GM19467 (cell line): ENCODE measurements around the gene KRT36.

Source experiments
- ATAC-seq: cut with Tn5 transposase; IDR thresholded peaks from one replicate; pipeline ENCODE4 v1.9.1; 2021; ENCODE audit warnings: mild to moderate bottlenecking, moderate library complexity; ENCODE audit not compliant: unreplicated experiment

The KRT36 gene

DNA sequence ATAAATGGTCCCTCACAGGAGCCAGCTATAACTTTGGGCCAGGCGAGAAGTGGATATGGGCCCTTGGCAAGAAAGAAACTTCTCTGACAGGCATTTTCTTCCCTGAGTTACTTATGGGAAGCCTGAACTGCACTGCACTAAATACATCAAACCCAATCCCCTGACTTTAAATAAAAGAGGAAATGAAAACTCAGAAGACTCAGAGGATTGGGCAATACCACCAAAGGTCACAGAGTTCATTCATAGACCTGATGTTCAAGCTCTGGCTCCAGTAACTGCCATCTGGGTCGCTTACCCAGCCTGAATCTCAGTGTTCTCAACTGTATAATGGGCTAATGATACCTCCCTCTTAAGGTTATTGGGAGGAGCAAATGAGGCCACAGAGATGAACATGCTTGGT lies 9.6 kb downstream of the KRT36 start:
- no peak for ATAC-seq

DNA sequence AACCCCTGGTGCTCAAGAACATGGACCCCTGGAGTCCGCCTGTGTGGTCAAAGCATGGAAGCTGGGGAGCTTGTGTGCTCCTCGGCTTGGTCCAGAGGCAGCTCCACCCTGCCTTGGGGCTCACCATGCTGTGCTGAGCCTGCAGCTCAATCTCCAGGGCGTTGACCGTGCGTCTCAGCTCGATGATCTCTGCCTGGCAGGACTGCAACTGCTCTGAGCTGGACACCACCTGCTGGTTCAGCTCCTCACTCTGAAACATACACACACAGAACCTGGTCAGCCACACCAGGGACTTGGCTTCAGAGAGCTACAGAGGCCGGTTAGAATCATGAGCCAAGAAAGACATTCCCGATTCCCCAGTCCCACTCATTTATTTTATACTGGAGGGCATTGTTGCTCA lies 11.5 kb downstream of the KRT36 start:
- no peak for ATAC-seq

DNA sequence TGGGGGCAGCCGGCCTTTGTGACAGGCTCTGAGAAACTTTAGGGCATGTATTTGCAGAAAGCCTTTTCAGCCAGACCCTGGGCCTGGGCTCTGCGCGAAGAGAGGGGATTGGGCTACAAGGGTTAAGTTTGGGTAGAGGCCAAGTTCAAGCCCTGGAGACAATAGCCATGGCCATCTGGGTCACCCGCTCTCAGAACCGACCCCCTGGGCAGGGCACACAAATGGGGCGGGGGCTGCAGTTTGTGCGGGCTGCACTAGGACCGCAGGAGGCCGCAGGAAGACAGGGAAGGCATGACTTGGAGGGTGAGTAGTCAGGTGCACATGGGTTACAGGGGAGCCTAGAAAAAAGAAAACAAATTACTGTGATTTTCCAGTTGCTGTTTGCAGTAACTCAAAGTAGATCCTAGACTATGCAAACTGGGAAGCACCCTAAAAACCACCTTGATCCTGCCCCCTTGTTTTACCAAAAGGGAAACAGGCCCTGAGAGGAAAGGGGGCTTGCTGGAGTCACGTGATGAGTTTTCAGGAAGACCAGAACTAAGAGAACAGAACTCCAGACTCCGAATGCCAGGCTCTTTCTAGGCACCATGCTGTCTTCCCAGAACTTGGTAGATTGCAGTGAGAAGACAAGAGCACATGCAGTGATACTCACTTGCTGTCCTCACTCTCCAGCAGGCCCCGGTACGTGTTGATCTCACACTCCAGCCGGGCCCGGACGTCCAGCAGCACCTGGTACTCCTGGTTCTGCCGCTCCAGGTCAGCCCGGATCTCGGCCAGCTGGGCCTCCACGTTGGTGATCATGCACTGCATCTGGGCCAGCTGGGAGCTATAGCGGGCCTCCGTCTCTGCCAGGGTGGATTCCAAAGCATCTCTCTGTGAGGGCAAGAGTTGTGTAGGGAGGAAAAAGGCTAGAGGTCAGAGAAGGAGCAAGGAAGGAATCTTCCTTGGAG lies 12.6 kb downstream of the KRT36 start:
- no peak for ATAC-seq

DNA sequence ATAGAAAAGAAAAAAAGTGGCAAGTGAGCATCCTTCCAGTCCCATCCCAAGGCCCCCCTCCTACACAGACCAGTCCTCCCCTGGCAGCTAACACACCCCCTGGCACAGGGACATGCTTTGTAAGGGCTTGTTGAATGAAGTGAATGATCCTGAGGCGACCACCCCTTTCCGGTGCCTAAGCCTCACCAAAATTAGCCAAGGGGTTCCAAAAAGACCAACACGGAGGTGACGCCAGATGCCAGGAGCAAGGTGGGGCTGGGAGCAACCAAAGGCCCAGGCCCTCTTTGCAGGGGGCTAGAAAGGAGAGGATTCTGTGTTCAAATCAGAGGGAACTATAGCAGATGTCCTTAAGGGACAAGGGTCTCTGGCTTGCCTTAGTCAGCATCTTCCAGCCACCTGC lies 14.3 kb downstream of the KRT36 start:
- no peak for ATAC-seq

DNA sequence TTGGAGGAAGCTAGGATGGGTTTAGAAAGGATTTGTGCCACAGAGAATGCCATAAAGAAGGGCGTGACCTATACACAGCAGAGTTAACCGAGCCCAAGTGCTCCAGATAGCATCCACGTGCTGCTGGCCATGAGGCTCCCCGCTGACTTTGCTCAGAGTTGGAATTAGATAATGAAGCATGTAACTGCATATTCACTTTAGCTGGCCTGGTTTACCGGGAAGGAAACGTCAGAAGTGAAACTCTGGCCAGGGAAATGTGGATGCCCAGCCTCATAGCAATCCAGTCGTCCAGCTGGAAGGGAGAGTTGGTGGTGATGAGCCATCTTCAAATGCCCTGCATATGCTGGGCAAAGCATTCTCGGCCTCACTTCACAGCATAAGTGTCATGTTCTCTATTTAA lies 14.8 kb downstream of the KRT36 start:
- no peak for ATAC-seq

DNA sequence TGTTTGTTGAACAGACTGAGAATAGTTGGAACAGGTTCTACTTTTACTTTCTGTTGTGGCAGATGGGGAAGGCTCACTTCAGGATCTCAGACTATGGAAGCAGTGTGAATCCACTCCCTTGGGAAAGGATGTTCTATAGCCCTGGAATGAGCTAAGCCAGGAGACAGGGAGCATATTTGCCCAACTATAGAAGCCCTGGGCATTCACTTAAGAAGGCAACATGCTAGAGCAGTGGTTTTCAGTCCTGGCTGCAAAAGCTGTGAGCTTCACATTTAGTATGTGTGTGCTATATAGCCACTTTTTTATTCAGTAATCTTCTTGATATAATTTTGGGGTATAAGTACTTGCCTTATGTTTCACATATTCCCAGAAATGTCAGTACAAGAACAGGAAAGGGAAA lies 21.4 kb downstream of the KRT36 start:
- no peak for ATAC-seq

DNA sequence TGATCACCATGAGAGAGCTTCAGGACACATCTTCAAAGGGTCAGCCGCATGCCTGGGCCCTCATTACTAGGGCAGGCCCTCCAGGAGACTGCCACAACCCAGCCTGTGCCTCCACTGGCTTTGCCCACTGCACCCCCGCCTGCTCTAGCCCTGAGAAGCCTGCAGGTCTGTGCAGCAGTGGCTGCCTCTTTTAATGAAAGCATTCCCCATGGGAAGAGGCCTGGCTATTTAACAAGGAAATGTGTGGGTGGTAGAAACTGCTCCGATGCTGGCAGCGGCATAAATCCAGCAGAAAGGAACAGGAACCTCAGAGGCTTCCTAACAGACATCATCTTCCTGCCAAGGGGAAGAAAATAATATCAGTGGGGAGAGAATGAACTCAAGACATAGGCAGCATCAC lies 22.1 kb downstream of the KRT36 start:
- ATAC-seq, result no peak

DNA sequence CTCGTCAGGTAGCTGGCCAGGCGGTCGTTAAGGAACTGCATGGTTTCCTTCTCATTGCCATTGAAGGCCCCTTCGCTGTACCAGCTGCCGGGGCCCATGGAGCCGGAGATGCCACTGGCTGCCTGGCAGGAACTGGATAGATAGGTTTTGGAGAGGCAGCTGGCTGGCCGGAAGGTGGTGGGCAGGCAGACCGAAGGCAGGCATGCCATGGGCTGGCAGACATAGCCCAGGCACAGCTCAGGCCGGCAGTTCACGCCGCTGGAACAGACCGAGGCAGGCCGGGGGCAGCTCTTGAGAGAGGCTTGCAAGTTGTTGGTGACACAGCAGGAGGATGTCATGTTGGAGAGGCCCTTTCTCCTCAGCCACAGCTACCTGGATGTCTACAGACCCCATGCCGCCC lies 22.7 kb downstream of the KRT36 start, which contains the start of gene KRT32:
KRT32 (minus strand) TSS at position 399 of the 400 bp plus-strand sequence; CDS start at position 338, 61 bp downstream.
- no peak for ATAC-seq

DNA sequence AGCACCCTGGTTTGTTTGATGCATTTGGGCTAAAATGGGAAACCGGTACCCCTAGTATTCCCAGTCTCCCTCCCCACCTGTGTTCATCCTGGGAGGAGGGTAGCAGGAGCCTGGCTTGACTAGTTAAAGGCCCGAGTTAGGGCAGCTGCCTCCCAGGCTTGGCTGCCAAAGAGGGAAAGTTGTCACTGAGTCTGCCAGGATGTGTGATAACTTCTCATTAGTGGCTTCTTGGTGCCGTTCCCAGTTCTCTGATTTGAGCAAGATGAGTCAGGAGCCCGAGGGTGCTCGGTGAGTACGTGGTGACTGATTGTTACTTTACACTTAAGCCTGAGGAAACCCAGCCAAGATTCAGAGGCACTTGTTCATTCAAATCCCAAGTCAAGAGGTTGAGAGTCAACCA lies 25.0 kb downstream of the KRT36 start:
- ATAC-seq, result no peak

DNA sequence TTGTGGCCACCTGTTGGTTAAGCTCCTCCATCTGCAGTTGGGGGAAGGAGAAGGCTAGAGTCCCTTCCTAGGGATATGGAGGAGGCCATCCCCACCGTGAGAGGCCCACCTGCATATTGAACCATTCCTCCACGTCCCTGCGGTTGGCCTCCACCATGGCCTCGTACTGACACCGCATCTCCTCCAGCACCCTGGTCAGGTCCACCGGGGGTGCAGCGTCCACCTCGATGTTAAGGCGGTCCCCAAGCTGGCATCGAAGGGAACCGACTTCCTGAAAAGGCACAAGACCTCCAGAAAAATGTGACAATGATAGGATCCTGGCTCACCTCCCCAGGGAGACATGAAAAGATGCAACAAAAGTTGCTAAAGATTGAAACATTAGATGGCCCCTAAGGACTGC lies 25.5 kb downstream of the KRT36 start:
- no peak for ATAC-seq

DNA sequence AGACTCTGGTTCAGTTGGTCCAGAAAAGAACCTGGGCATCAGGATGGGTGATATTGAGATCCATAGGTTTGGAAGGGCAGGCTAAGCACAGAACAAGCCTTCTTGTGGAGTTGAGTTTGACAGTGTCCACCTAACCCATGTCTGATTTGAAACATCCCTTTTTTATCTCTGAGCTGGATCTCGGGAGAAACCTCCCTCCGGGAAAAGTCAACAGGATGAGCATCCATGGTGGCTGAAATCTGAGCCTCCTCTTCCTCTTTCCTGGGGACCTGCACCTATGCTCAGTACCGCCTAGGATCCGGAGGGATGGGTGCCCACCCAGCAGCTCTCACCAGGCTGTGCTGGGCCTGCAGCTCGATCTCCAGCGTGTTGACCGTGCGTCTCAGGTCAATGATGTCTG lies 26.0 kb downstream of the KRT36 start:
- ATAC-seq, result no peak

DNA sequence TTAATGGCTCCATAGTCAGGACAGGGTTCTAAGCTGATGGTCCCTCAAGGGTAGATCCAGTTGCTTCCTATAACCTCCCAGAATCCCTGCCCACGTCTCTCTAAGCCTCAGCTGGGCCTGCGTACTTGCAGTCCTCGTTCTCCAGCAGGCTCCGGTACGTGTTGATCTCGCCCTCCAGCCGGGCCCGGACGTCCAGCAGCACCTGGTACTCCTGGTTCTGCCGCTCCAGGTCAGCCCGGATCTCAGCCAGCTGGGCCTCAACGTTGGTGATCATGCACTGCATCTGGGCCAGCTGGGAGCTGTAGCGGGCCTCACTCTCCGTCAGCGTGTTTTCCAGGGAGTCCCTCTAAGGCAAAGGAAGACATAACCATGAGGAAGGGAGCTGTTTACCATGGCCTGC lies 27.0 kb downstream of the KRT36 start:
- ATAC-seq, result no peak

DNA sequence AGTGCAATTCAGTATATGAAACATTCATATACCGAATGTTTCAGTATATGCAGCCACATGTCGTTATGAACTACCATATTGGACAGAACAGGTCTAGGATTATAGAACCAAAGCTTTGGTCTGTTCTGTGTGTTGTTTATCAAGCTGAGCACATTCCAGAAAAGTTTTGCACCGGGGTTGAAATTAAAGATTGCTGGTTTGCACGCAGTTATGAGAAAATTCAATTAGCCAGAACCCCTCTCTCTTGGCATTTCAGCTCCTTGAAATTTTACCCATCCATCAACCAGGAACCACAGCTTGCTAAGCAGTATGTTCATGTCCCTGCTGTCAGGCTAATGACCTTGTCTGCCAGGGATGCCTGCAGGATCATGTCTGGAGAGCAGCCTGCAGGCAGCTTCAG lies 32.0 kb downstream of the KRT36 start:
- no peak for ATAC-seq

DNA sequence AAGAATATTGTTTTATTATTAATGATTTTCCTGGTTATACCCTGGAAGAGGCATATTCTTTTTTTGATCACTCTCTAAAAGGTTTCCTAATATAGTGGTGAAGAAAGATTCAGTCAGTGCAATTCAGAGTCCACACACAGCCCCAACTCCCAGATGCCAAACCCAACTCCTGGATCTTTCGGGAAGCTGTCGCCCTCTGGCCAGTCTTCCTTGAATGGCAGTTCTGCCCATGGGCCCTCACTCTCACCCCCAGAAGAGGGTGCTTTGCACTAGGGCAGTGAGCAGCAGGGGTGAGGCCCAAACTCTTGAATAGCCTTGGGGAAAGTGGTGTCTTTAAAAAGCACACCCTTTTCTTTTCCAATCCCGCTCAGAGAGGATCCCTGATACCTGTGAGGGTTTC lies 33.5 kb downstream of the KRT36 start:
- ATAC-seq, result no peak

DNA sequence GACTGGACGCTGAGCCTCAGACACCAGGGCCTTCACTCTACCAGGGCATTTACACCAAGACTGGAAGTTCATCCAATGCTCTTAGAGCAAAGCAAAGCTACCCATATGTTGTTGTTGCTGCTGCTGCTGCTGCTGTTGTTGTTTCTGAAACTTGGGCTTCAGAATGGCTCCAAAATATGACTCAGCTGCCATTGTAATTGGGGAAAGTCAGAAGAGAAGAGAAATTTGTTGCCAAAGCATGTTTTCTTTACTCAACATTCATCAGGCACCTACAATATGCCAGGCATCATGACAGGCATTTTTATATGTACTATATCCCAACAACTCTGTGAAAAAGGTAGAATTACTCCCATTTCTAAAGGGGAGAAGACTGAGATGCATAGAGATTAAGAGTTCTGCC lies 34.5 kb downstream of the KRT36 start:
- ATAC-seq, result no peak

DNA sequence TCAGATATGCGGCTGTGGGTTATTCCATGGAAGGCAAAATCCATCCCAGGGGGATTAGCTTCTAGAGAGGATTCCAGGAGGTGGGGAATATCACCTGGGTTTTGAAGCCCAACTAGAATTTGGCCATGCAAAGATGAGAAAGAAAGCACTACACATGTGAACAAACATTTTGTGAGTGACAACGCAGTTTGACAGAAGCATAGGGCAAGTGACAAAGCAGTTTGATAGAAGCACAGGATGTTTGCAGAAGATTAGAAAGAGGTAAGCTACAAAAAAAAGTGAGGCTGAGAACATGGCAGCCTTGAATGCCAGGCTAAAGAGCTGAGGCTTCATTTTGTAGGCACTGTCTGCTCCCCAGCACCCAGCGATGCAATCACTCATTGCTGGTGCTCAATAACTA lies 36.6 kb downstream of the KRT36 start:
- ATAC-seq, result no peak

DNA sequence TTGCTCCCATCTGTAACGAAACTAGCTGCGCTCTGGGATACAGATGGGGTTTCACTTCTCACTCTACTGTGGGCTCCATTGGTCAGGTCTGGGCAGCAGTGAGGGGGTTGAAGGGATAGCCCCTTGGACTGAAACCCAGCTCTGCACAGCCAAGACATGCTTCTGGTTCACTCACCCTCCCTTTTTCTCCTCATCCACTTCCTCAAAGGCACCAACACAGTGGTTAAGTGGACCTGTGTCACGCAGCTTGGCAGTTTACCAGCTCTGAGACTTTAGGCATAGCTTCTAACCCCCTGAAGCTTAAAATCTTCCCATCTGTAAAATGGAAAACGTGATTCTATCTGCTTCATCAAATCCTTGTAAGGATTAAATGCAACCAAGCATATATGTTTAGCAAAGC lies 37.4 kb downstream of the KRT36 start:
- no peak for ATAC-seq

DNA sequence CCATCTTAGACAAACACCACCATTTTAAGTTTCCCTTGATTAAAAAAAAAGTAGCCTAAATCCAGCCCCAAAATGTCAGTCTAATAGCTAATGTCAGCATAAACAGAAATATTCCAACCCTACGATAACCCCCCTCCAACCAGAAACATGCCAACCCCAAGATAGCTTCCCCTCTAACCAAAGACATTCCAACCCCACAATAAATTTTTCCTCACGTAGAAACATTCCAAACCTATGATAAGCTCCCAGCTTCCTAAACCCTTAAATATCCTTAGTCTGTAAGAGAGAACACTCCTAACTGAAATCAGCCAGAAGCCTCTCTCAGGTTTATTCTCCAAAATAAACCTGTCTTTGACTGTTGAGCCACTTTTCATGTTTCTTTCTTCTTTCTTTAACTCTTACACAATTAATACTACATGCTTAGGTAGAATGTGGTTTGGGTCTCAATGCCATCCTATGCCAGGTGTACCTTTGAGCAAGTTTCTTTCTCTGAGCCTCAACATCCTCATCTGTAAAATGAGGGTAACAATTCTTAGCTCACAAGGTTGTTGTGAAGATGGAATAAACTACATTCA lies 38.5 kb downstream of the KRT36 start:
- ATAC-seq, result no peak

DNA sequence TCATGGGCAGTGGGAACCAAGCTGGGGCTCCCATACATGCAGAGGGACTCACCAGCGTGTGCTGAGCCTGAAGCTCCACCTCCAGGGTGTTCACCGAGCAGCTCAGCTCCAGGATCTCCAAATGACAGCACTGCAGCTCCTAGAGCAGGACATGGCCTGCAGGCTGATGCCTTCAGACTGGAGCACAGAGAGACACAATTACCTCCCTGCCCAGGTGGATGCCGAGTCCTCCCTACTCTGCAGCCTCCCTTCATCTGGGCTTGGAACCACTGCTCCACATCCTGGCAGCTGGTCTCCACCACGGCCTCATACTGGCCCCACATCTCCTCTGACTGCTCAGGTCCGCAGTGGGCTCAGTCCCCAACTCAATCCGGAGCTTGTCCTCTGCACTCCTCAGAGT lies 40.7 kb downstream of the KRT36 start:
- no peak for ATAC-seq

DNA sequence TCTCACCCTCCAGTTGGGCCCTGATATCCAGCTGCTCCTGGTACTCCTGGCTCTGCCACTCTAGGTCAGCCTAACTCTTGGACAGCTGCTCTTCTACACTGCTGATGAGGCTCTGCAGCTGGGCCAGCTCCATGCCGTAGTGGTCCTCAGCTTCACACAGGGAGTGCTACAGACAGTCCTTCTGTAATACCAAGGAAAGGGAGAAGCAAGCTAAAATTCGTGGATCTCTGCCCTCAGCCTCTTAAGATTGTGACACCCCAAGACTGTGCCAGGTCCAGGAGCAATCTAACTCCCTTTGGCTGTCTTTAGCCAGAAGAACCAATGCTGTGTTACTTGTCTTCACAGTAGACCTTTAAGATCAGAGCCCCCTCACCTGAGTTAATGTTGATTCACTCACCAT lies 41.2 kb downstream of the KRT36 start:
- no peak for ATAC-seq

DNA sequence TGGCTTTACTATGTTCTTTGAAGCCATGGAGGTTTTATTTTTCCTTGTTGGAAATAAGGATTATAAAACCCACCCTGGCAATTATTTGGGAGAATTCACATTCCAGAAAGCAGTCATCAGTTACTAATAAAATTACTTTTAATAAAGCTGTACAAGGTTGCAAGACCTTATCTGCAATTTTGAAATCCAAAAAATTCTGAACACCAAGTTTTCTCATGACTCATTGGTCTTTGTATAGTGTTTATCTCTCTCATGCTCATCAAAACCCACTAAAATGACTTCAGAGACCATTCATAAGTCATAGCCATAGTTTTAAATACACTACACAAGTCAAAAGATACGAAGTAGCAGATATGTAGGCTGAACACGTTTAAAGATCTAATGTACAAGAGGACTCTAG lies 42.9 kb downstream of the KRT36 start:
- no peak for ATAC-seq

DNA sequence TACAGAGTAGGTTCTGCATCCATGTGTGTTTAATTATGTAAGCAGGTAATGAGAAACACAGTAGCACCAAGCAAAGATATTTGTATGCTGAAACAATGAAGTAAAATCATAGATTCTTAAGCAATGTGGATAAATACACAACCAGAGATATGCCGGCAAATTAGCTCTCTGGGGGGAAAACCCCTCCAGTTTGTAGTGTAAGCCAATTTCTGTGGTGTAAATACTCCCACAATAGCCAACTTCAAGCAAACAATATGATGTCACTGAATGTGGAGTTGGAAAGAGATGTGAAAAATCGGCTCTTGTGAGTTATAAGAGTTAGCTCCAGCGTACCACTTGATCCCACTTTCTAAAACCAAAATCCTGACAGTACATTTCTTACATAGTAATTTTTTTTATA lies 45.1 kb downstream of the KRT36 start:
- ATAC-seq, result no peak

DNA sequence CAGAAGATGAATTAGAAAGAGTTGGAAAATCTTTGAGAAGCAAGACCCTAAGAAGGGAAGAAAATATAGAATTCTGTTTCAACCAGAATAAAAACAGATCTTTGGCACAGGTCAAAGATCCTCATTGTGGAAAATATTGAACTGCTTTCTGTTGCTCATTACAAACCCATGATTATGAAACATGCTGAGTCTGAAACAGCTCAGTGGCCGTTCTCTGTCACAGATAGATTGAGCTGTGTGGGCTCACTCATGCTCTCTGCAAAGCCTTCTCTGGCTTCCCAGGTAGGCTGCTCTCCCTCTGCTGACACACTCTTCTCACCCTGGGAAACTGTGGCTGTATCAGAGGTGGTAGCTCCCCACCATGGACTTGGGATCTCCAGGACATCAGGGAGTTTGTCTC lies 45.5 kb downstream of the KRT36 start:
- no peak for ATAC-seq
